ENCODE results near the gene CRNKL1.

CRNKL1 gene

GRCh38 chr20:20063941-20064702 lies 11.9 kb upstream of the CRNKL1 start:
- DNase-seq (ENCODE audit: low read depth, low spot score) = no peak

GRCh38 chr20:20060234-20060998 lies 8.2 kb upstream of the CRNKL1 start:
- DNase-seq (ENCODE audit: low read depth, low spot score) = no peak

GRCh38 chr20:20051767-20052073 lies 546 bp downstream of the CRNKL1 start:
- no peak for DNase-seq (ENCODE audit: low read depth, low spot score)

GRCh38 chr20:20039752-20040387 lies 12.4 kb downstream of the CRNKL1 start:
- no peak for DNase-seq (ENCODE audit: low read depth, low spot score)

GRCh38 chr20:20038586-20038985 lies 13.7 kb downstream of the CRNKL1 start:
- no peak for DNase-seq (ENCODE audit: low read depth, low spot score)

- no peak for DNase-seq (ENCODE audit: low read depth, low spot score)
These were observed 14.3 kb downstream of the CRNKL1 start for GRCh38 chr20:20037960-20038359.

GRCh38 chr20:20036756-20037155 lies 15.5 kb downstream of the CRNKL1 start:
- no peak for DNase-seq (ENCODE audit: low read depth, low spot score)

GRCh38 chr20:20034486-20034885 lies 17.8 kb downstream of the CRNKL1 start:
- DNase-seq (ENCODE audit: low read depth, low spot score) = no peak

GRCh38 chr20:20031790-20032189 lies 20.5 kb downstream of the CRNKL1 start:
- DNase-seq (ENCODE audit: low read depth, low spot score) = no peak

GRCh38 chr20:20027284-20027683 lies 25.0 kb downstream of the CRNKL1 start:
- DNase-seq (ENCODE audit: low read depth, low spot score) = no peak

- DNase-seq (ENCODE audit: low read depth, low spot score) = no peak
These were observed 27.3 kb downstream of the CRNKL1 start for GRCh38 chr20:20024942-20025341.

GRCh38 chr20:20023395-20023794 lies 28.9 kb downstream of the CRNKL1 start:
- no peak for DNase-seq (ENCODE audit: low read depth, low spot score)

- no peak for DNase-seq (ENCODE audit: low read depth, low spot score)
These were observed 29.8 kb downstream of the CRNKL1 start for GRCh38 chr20:20022498-20022897.

GRCh38 chr20:20021835-20022234 lies 30.4 kb downstream of the CRNKL1 start:
- DNase-seq (ENCODE audit: low read depth, low spot score) = no peak

- no peak for DNase-seq (ENCODE audit: low read depth, low spot score)
These were observed 31.4 kb downstream of the CRNKL1 start for GRCh38 chr20:20020908-20021307.

- no peak for DNase-seq (ENCODE audit: low read depth, low spot score)
These were observed 33.1 kb downstream of the CRNKL1 start for GRCh38 chr20:20019123-20019522.

- DNase-seq (ENCODE audit: low read depth, low spot score) = no peak
These were observed 33.9 kb downstream of the CRNKL1 start for GRCh38 chr20:20018366-20018765.

GRCh38 chr20:20017844-20018185 lies 34.5 kb downstream of the CRNKL1 start:
- DNase-seq (ENCODE audit: low read depth, low spot score) = peak; percentile 35

GRCh38 chr20:20017001-20017843 lies 35.0 kb downstream of the CRNKL1 start, which contains the start of gene NAA20:
NAA20 (plus strand) TSS chr20:20017362; CDS start chr20:20017397, 35 bp downstream.
- peak; percentile 97 for DNase-seq (ENCODE audit: low read depth, low spot score)

GRCh38 chr20:20014659-20015058 lies 37.6 kb downstream of the CRNKL1 start:
- no peak for DNase-seq (ENCODE audit: low read depth, low spot score)

GRCh38 chr20:20012541-20012940 lies 39.7 kb downstream of the CRNKL1 start:
- peak; percentile 7 for DNase-seq (ENCODE audit: low read depth, low spot score)

Data from ELF-1 (cell line).